Measurements from ENCODE around the gene FUCA2. TPM values are rescaled to one million over a fixed set of nuclear protein-coding genes. Genes with fewer than 3 reads are reported as not detected.
A peak's percentile ranks its signal among the peaks of the same experiment; 100 is the strongest.
"Not testable (repeated sequence)": the region's sequence is repeated elsewhere in the genome, so short reads cannot be mapped to it uniquely, and the experiment has no call there.

Gene FUCA2
- total RNA-seq, 1 experiment from 2014 or later: 72.1 TPM

DNA sequence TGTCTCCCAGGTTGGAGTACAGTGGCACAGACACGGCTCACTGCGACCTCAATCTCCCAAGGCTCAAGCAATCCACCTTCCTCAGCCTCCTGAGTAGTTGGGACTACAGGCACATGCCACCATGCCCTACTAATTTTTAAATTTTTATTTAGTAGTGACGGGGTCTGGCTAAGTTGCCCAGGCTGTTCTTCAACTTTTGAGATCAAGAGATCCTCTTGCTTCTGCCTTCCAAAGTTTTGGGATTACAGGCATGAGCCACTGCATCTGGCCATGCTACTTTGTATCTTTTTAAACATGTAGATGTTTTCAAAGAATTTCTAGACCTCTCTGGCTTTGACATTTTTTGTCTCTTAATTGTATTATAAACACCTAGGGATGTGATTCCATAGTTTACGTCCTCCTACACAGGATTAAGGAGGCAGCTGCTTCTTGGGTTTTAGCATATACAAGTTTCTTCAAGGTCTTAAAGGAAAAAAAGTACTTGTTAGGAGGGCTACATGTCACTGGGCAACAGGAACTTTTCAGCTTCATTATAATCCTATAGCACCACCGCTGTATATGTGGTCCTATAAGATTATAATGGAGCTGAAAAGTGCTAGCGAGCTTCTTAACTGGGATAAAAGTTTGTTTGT, 62.3 kb downstream of the FUCA2 start:
- H3K36me3 Mint-ChIP-seq (ENCODE audit: insufficient read depth in 1 of 3, low read depth in 3 of 3): peaks cover under 1 to 1% (median under 1%) of the 10 kb centered on the region in 3 experiments; a peak in 3 of 7 replicates
- WGBS (ENCODE audit: extremely low coverage, insufficient read length, low lambda C conversion rate): no CpG with 5 or more reads among the region's 6 CpGs
- H3K79me1 ChIP-seq (ENCODE audit: insufficient read depth, low read depth, low read length, poor library complexity, severe bottlenecking): no peaks in the 10 kb centered on the region
- H3T11ph ChIP-seq (ENCODE audit: low read length): no peak overlapping the region
- H3K23me2 ChIP-seq (ENCODE audit: insufficient read length, low read depth, low read length, poor library complexity, severe bottlenecking): peaks cover 16% of the 10 kb centered on the region
- H3K4me3 Mint-ChIP-seq: peak overlapping the region; percentile 93 to 99
- no peak overlapping the region for H4K8ac ChIP-seq (replicated peaks; ENCODE audit: insufficient read length, low read depth, low read length)
- no peaks in the 10 kb centered on the region for H4K20me1 ChIP-seq (ENCODE audit: control insufficient read depth, insufficient read depth, insufficient read length)
- TF ChIP-seq, protein P1, sequence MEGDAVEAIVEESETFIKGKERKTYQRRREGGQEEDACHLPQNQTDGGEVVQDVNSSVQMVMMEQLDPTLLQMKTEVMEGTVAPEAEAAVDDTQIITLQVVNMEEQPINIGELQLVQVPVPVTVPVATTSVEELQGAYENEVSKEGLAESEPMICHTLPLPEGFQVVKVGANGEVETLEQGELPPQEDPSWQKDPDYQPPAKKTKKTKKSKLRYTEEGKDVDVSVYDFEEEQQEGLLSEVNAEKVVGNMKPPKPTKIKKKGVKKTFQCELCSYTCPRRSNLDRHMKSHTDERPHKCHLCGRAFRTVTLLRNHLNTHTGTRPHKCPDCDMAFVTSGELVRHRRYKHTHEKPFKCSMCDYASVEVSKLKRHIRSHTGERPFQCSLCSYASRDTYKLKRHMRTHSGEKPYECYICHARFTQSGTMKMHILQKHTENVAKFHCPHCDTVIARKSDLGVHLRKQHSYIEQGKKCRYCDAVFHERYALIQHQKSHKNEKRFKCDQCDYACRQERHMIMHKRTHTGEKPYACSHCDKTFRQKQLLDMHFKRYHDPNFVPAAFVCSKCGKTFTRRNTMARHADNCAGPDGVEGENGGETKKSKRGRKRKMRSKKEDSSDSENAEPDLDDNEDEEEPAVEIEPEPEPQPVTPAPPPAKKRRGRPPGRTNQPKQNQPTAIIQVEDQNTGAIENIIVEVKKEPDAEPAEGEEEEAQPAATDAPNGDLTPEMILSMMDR (conservative IDR thresholded peaks at IDR 0.05): no peak
- no peak overlapping the region for H3K18ac ChIP-seq (ENCODE audit: insufficient read length, low read depth, low read length)
- H3K23ac ChIP-seq (ENCODE audit: insufficient read length, low read depth, low read length): no peak overlapping the region
- H3K27me3 ChIP-seq (ENCODE audit: insufficient read depth, low read length): no peaks in the 10 kb centered on the region
- H2AK5ac ChIP-seq (ENCODE audit: insufficient read length, low read length): no peak overlapping the region
- H3K4me1 ChIP-seq (ENCODE audit: insufficient read depth, low read length): no peaks in the 10 kb centered on the region
- no peak overlapping the region for H2BK12ac ChIP-seq (ENCODE audit: insufficient read length, low read depth, low read length)
- no peak overlapping the region for H2AFZ ChIP-seq (ENCODE audit: low read length)
- no peaks in the 10 kb centered on the region for H3K9me3 ChIP-seq (ENCODE audit: control insufficient read depth, low read depth, low read length)
- H3K9ac ChIP-seq (ENCODE audit: extremely low read depth, insufficient read length, low read length): peak overlapping the region; percentile 90
- H2BK120ac ChIP-seq (ENCODE audit: low read depth, low read length, poor library complexity, severe bottlenecking): no peak overlapping the region
- no peak overlapping the region for H4K5ac ChIP-seq (ENCODE audit: insufficient read length, low read depth, low read length)
- H3K4me1 Mint-ChIP-seq: peaks cover 16% of the 10 kb centered on the region in 2 experiments
- H3K9me3 Mint-ChIP-seq: no peaks in the 10 kb centered on the region
- no peaks in the 10 kb centered on the region for H3K79me2 ChIP-seq (ENCODE audit: insufficient read depth, low read length)
- H2BK15ac ChIP-seq (ENCODE audit: low read depth, low read length): no peak overlapping the region
- H3K27ac ChIP-seq (ENCODE audit: insufficient read length, low read depth, low read length): no peak overlapping the region
- no peak overlapping the region for H2BK5ac ChIP-seq (ENCODE audit: insufficient read length, low read length)
- H3K27me3 Mint-ChIP-seq (ENCODE audit: low read depth): no peaks in the 10 kb centered on the region
- no peak overlapping the region for H2BK20ac ChIP-seq (ENCODE audit: low read depth, low read length, poor library complexity, severe bottlenecking)
- H3K56ac ChIP-seq (ENCODE audit: insufficient read length, low read depth, low read length): no peak overlapping the region
- H3K14ac ChIP-seq (ENCODE audit: insufficient read depth, low read length): no peak overlapping the region
- H3K4ac ChIP-seq (ENCODE audit: low read depth, low read length): no peak overlapping the region
- no peak overlapping the region for H4K91ac ChIP-seq (ENCODE audit: insufficient read length, low read depth, low read length)
- H3K4me2 ChIP-seq (ENCODE audit: insufficient read depth, insufficient read length, low read length): peak overlapping the region; percentile 88
- DNase-seq: no peak
- H3K27ac Mint-ChIP-seq: no peak overlapping the region

DNA sequence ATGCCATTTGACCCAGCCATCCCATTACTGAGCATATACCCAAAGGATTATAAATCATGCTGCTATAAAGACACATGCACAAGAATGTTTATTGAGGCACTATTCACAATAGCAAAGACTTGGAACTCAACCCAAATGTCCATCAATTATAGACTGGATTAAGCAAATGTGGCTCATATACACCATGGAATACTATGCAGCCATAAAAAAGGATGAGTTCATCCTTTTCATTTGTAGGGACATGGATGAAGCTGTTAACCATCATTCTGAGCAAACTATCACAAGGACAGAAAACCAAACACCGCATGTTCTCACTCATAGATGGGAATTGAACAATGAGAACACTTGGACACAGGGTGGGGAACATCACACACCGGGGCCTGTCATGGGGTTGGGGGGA, 63.7 kb downstream of the FUCA2 start:
- not testable (repeated sequence) for H4K91ac ChIP-seq (ENCODE audit: insufficient read length, low read depth, low read length); H3K9ac ChIP-seq (ENCODE audit: extremely low read depth, insufficient read length, low read length); H3K79me2 ChIP-seq (ENCODE audit: insufficient read depth, low read length); H3K9me3 ChIP-seq (ENCODE audit: control insufficient read depth, low read depth, low read length); H2BK20ac ChIP-seq (ENCODE audit: low read depth, low read length, poor library complexity, severe bottlenecking); H3K4ac ChIP-seq (ENCODE audit: low read depth, low read length); H3T11ph ChIP-seq (ENCODE audit: low read length); H2BK5ac ChIP-seq (ENCODE audit: insufficient read length, low read length); H2BK120ac ChIP-seq (ENCODE audit: low read depth, low read length, poor library complexity, severe bottlenecking); H3K9me3 Mint-ChIP-seq; H3K79me1 ChIP-seq (ENCODE audit: insufficient read depth, low read depth, low read length, poor library complexity, severe bottlenecking); H4K5ac ChIP-seq (ENCODE audit: insufficient read length, low read depth, low read length); H3K27me3 Mint-ChIP-seq (ENCODE audit: low read depth); H3K27ac ChIP-seq (ENCODE audit: insufficient read length, low read depth, low read length); H3K4me3 Mint-ChIP-seq; H3K18ac ChIP-seq (ENCODE audit: insufficient read length, low read depth, low read length); H3K4me1 ChIP-seq (ENCODE audit: insufficient read depth, low read length); H3K27me3 ChIP-seq (ENCODE audit: insufficient read depth, low read length); H4K8ac ChIP-seq (replicated peaks; ENCODE audit: insufficient read length, low read depth, low read length); H2AK5ac ChIP-seq (ENCODE audit: insufficient read length, low read length); H3K36me3 Mint-ChIP-seq (ENCODE audit: insufficient read depth in 1 of 3, low read depth in 3 of 3); H3K27ac Mint-ChIP-seq; H2BK15ac ChIP-seq (ENCODE audit: low read depth, low read length); H3K56ac ChIP-seq (ENCODE audit: insufficient read length, low read depth, low read length); DNase-seq; H3K23ac ChIP-seq (ENCODE audit: insufficient read length, low read depth, low read length); H2BK12ac ChIP-seq (ENCODE audit: insufficient read length, low read depth, low read length); H3K4me2 ChIP-seq (ENCODE audit: insufficient read depth, insufficient read length, low read length); H3K14ac ChIP-seq (ENCODE audit: insufficient read depth, low read length); H4K20me1 ChIP-seq (ENCODE audit: control insufficient read depth, insufficient read depth, insufficient read length); H2AFZ ChIP-seq (ENCODE audit: low read length)
- peaks cover 20% of the 10 kb centered on the region in 2 experiments for H3K4me1 Mint-ChIP-seq
- peaks cover 16% of the 10 kb centered on the region for H3K23me2 ChIP-seq (ENCODE audit: insufficient read length, low read depth, low read length, poor library complexity, severe bottlenecking)
- WGBS (ENCODE audit: extremely low coverage, insufficient read length, low lambda C conversion rate): no CpG with 5 or more reads among the region's 2 CpGs
